Progenitor cell of endocrine pancreas (in vitro differentiated cells): ENCODE measurements around the gene LPP. TPM values are rescaled to one million over a fixed set of nuclear protein-coding genes. Genes with fewer than 3 reads are reported as not detected.
A peak's percentile ranks its signal among the peaks of the same experiment; 100 is the strongest.

ENCODE experiments used
- DNase-seq: peaks from one replicate; pipeline ENCODE4 v3.0.0; 2021; ENCODE audit warnings: low spot score; ENCODE audit not compliant: unreplicated experiment
- H3K27ac Mint-ChIP-seq: 2 replicates; pipeline ENCODE4 v1.8.0; 2021; ENCODE audit warnings: mild to moderate bottlenecking, moderate library complexity, mixed read lengths
- H3K27me3 Mint-ChIP-seq: 2 replicates; pipeline ENCODE4 v1.8.0; 2021; ENCODE audit warnings: mixed read lengths
- H3K36me3 Mint-ChIP-seq: 2 replicates; pipeline ENCODE4 v1.8.0; 2022; ENCODE audit warnings: mixed read lengths; ENCODE audit not compliant: insufficient read depth
- H3K4me1 Mint-ChIP-seq: 2 replicates; pipeline ENCODE4 v1.8.0; 2021; ENCODE audit warnings: low read depth, mixed read lengths
- H3K4me3 Mint-ChIP-seq: 2 replicates; pipeline ENCODE4 v1.8.0; 2021; ENCODE audit warnings: low read depth, mild to moderate bottlenecking, moderate library complexity, mixed read lengths
- H3K9me3 Mint-ChIP-seq: 2 replicates; pipeline ENCODE4 v1.8.0; 2021; ENCODE audit warnings: low read depth, mixed read lengths
- total RNA-seq: library from RNA; stranded (reverse); gene quantifications from 2 replicates; pipeline ENCODE4 v1.2.1, GENCODE V29; 2021
- TF ChIP-seq, protein P1 (sequence below): fragments of 200-600 bp; sonication (generic); IDR thresholded peaks from one replicate; pipeline ENCODE4 v1.5.0; 2021; ENCODE audit warnings: antibody characterized with exemption, mild to moderate bottlenecking; ENCODE audit not compliant: unreplicated experiment

The LPP gene
- total RNA-seq, 1 donor from 2014 or later = 131 TPM

DNA sequence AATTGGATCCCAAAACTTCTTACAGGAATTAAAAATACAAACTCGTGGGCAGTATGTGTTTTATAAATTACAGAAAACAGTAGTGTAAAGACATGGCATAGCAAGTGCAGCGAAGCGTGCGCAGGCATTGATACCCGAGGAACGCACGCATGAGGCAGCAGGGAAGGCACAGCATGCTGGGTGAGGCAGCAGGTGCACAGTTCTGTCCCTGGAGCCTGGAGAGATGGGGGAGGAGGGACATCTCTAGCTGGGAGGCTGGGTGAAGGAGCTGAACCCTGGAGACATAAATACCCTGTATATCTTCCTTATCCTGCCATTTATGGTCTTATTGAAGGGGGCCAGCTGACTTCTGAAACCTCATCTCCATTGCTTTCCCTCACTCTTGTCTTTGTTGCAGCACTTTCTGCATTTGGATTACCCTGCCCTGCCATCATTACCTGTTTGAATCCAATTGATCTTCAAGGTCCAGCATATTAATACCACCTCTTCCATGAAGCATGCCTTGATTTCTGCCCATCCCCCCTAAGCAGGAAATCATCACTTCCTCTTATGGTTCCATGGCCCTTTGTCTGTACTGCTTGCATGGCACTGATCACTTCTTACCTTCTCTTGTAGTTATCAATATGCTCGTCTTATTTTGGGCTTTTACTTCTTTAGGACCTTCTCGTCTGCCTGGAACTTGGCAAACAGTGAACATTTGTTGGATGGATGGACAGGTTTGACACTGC, 20.5 kb downstream of the LPP start:
- Mint-ChIP-seq H3K27ac (peak overlapping the region; percentile 39), H3K36me3 (peaks cover 14% of the 10 kb centered on the region), H3K9me3 (no peaks in the 10 kb centered on the region)

DNA sequence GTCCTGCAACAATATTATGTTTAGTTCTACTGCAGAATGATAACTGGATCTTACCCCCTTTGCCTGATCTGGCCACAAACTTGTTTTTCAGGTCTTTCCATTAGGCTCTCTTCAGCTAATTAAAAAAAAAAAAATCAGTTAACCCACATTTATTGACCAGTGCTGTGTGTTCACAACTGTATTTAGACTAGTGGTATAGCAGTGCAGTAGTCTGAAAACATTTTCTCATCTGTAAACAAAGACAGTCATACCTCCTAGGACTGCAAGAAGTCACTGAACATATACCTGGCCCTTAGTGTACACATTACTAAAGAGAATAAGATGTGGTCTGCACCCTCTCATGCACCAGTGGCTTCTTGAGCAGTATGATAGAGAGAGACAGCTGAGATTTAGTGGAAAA, 22.5 kb downstream of the LPP start:
- DNase-seq = no peak
- Mint-ChIP-seq H3K4me1 (peaks cover 37% of the 10 kb centered on the region), H3K27me3 (no peaks in the 10 kb centered on the region), H3K4me3 (no peak overlapping the region), H3K27ac (no peak overlapping the region), H3K9me3 (no peaks in the 10 kb centered on the region), H3K36me3 (peaks cover 14% of the 10 kb centered on the region)
- TF ChIP-seq, protein P1, sequence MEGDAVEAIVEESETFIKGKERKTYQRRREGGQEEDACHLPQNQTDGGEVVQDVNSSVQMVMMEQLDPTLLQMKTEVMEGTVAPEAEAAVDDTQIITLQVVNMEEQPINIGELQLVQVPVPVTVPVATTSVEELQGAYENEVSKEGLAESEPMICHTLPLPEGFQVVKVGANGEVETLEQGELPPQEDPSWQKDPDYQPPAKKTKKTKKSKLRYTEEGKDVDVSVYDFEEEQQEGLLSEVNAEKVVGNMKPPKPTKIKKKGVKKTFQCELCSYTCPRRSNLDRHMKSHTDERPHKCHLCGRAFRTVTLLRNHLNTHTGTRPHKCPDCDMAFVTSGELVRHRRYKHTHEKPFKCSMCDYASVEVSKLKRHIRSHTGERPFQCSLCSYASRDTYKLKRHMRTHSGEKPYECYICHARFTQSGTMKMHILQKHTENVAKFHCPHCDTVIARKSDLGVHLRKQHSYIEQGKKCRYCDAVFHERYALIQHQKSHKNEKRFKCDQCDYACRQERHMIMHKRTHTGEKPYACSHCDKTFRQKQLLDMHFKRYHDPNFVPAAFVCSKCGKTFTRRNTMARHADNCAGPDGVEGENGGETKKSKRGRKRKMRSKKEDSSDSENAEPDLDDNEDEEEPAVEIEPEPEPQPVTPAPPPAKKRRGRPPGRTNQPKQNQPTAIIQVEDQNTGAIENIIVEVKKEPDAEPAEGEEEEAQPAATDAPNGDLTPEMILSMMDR = no peak

More for the DNA sequence above, 20.5 kb downstream of the LPP start:
- H3K4me3 Mint-ChIP-seq = no peak overlapping the region
- TF ChIP-seq, protein P1 = no peak
- no peak for DNase-seq
- H3K4me1 Mint-ChIP-seq = peaks cover 50% of the 10 kb centered on the region
- no peaks in the 10 kb centered on the region for H3K27me3 Mint-ChIP-seq

DNA sequence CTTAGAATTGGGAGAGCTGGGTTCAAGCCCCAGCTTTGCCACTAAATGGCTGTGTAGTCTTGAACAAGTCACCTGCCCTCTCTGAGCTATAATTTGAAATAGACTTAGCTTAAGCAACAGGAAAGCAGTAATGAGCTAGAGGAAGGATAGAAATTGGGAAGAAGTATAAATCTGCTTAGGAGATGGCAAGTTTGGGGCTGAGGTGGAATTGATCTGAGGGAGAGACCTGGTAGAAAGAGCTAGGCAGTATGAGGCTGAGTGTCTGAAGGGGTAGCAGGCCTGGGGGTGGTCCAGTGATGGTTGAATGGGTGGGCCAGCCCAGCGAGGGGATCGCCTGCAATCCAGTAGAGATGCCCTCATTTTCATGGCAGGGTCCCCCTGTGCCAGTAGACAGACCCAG, 22.9 kb downstream of the LPP start:
- Mint-ChIP-seq H3K27me3 (no peaks in the 10 kb centered on the region), H3K27ac (no peak overlapping the region), H3K36me3 (peaks cover 14% of the 10 kb centered on the region), H3K4me1 (peaks cover 37% of the 10 kb centered on the region), H3K9me3 (no peaks in the 10 kb centered on the region), H3K4me3 (no peak overlapping the region)
- TF ChIP-seq, protein P1 = no peak
- DNase-seq = no peak

GRCh38 chr3:188177721-188178120, 23.8 kb downstream of the LPP start:
- no peaks in the 10 kb centered on the region for H3K27me3 Mint-ChIP-seq
- peaks cover 37% of the 10 kb centered on the region for H3K4me1 Mint-ChIP-seq

GRCh38 chr3:188178293-188178936, 24.5 kb downstream of the LPP start:
- DNase-seq = no peak
- TF ChIP-seq, protein P1 = no peak
- peaks cover 37% of the 10 kb centered on the region for H3K4me1 Mint-ChIP-seq
- H3K27ac Mint-ChIP-seq = no peak overlapping the region
- H3K36me3 Mint-ChIP-seq = peaks cover 14% of the 10 kb centered on the region
- H3K9me3 Mint-ChIP-seq = no peaks in the 10 kb centered on the region
- H3K27me3 Mint-ChIP-seq = no peaks in the 10 kb centered on the region
- no peak overlapping the region for H3K4me3 Mint-ChIP-seq

More at GRCh38 chr3:188177721-188178120, 23.8 kb downstream of the LPP start:
- no peaks in the 10 kb centered on the region for H3K9me3 Mint-ChIP-seq
- H3K4me3 Mint-ChIP-seq = no peak overlapping the region
- TF ChIP-seq, protein P1 = no peak
- DNase-seq = no peak
- H3K36me3 Mint-ChIP-seq = peaks cover 14% of the 10 kb centered on the region
- no peak overlapping the region for H3K27ac Mint-ChIP-seq
